HT1080 (cell line): ENCODE data around the gene TPK1. TPM values are rescaled to one million over a fixed set of nuclear protein-coding genes. Genes with fewer than 3 reads are reported as not detected.
"Not testable (repeated sequence)": the region's sequence is repeated elsewhere in the genome, so short reads cannot be mapped to it uniquely, and the experiment has no call there.

ENCODE experiments used
- DNase-seq: peaks from one replicate; pipeline ENCODE4 v3.0.0-alpha.2; 2015; ENCODE audit warnings: low read depth
- total RNA-seq: library from RNA; depleted of rRNA; stranded (reverse); fragments of >200 nt; shearing (Covaris generic); gene quantifications from 2 replicates; pipeline ENCODE4 v1.2.3, GENCODE V29; 2014

The TPK1 gene
- total RNA-seq, 1 experiment from 2014 or later = 9.0 TPM

- DNase-seq = not testable (repeated sequence)
Observed at GRCh38 chr7:144777889-144778288, 58.0 kb downstream of the TPK1 start.

- no peak for DNase-seq
Observed at GRCh38 chr7:144777005-144777839, 58.6 kb downstream of the TPK1 start.

GRCh38 chr7:144776447-144776846, 59.4 kb downstream of the TPK1 start:
- no peak for DNase-seq

GRCh38 chr7:144775749-144776148, 60.1 kb downstream of the TPK1 start:
- DNase-seq = no peak

- no peak for DNase-seq
Observed at GRCh38 chr7:144771927-144772326, 63.9 kb downstream of the TPK1 start.

- no peak for DNase-seq
Observed at GRCh38 chr7:144771174-144771573, 64.7 kb downstream of the TPK1 start.

GRCh38 chr7:144769352-144769751, 66.5 kb downstream of the TPK1 start:
- DNase-seq = no peak

GRCh38 chr7:144768633-144769032, 67.2 kb downstream of the TPK1 start:
- no peak for DNase-seq

- DNase-seq = no peak
Observed at GRCh38 chr7:144763291-144763690, 72.6 kb downstream of the TPK1 start.

GRCh38 chr7:144762853-144763252, 73.0 kb downstream of the TPK1 start:
- DNase-seq = no peak

GRCh38 chr7:144761493-144761892, 74.4 kb downstream of the TPK1 start:
- no peak for DNase-seq

- no peak for DNase-seq
Observed at GRCh38 chr7:144759653-144760052, 76.2 kb downstream of the TPK1 start.

- no peak for DNase-seq
Observed at GRCh38 chr7:144747936-144748335, 87.9 kb downstream of the TPK1 start.

- peak; percentile 18 for DNase-seq
Observed at GRCh38 chr7:144738708-144739314, 97.0 kb downstream of the TPK1 start.

- no peak for DNase-seq
Observed at GRCh38 chr7:144738146-144738545, 97.7 kb downstream of the TPK1 start.

GRCh38 chr7:144736880-144737493, 98.9 kb downstream of the TPK1 start:
- DNase-seq = no peak

GRCh38 chr7:144735505-144736276, 100.2 kb downstream of the TPK1 start:
- no peak for DNase-seq

GRCh38 chr7:144731661-144732351, 104.0 kb downstream of the TPK1 start:
- no peak for DNase-seq

GRCh38 chr7:144730224-144730623, 105.6 kb downstream of the TPK1 start:
- no peak for DNase-seq

GRCh38 chr7:144729226-144729625, 106.6 kb downstream of the TPK1 start:
- DNase-seq = no peak

- no peak for DNase-seq
Observed at GRCh38 chr7:144728551-144728950, 107.3 kb downstream of the TPK1 start.
